Measurements from ENCODE around the gene PLEKHG5.
A peak's percentile ranks its signal among the peaks of the same experiment; 100 is the strongest.

PLEKHG5 gene

GRCh38 chr1:6510493-6510892 lies 19.0 kb upstream of the PLEKHG5 start:
- no peak for DNase-seq (ENCODE audit: low read depth in 2 of 2)

- DNase-seq (ENCODE audit: low read depth in 2 of 2), result no peak
These were observed 18.4 kb upstream of the PLEKHG5 start for GRCh38 chr1:6509919-6510291.

- no peak for DNase-seq (ENCODE audit: low read depth in 2 of 2)
These were observed 17.9 kb upstream of the PLEKHG5 start for GRCh38 chr1:6509220-6509918.

GRCh38 chr1:6508816-6509189 lies 17.3 kb upstream of the PLEKHG5 start:
- DNase-seq (ENCODE audit: low read depth in 2 of 2), result no peak

- DNase-seq (ENCODE audit: low read depth in 2 of 2), result no peak
These were observed 16.8 kb upstream of the PLEKHG5 start for GRCh38 chr1:6508154-6508815.

GRCh38 chr1:6507461-6507911 lies 16.0 kb upstream of the PLEKHG5 start:
- DNase-seq (ENCODE audit: low read depth in 2 of 2), result no peak

- no peak for DNase-seq (ENCODE audit: low read depth in 2 of 2)
These were observed 15.6 kb upstream of the PLEKHG5 start for GRCh38 chr1:6507037-6507428.

- DNase-seq (ENCODE audit: low read depth in 2 of 2), result no peak
These were observed 15.0 kb upstream of the PLEKHG5 start for GRCh38 chr1:6506210-6507036.

GRCh38 chr1:6505367-6506209 lies 14.1 kb upstream of the PLEKHG5 start:
- no peak for DNase-seq (ENCODE audit: low read depth in 2 of 2)

GRCh38 chr1:6504887-6505286 lies 13.4 kb upstream of the PLEKHG5 start:
- DNase-seq (ENCODE audit: low read depth in 2 of 2), result no peak

- DNase-seq (ENCODE audit: low read depth in 2 of 2), result no peak
These were observed 12.6 kb upstream of the PLEKHG5 start for GRCh38 chr1:6503884-6504602.

- DNase-seq (ENCODE audit: low read depth in 2 of 2), result no peak
These were observed 10.8 kb upstream of the PLEKHG5 start for GRCh38 chr1:6502000-6502891.

GRCh38 chr1:6501279-6501813 lies 9.9 kb upstream of the PLEKHG5 start:
- DNase-seq (ENCODE audit: low read depth in 2 of 2), result no peak

GRCh38 chr1:6500544-6501278 lies 9.2 kb upstream of the PLEKHG5 start:
- DNase-seq (ENCODE audit: low read depth in 2 of 2), result no peak

- DNase-seq (ENCODE audit: low read depth in 2 of 2), result no peak
These were observed 7.8 kb upstream of the PLEKHG5 start for GRCh38 chr1:6499296-6499695.

- no peak for DNase-seq (ENCODE audit: low read depth in 2 of 2)
These were observed 7.2 kb upstream of the PLEKHG5 start for GRCh38 chr1:6498576-6499111.

- DNase-seq (ENCODE audit: low read depth in 2 of 2), result no peak
These were observed 6.6 kb upstream of the PLEKHG5 start for GRCh38 chr1:6497867-6498575.

GRCh38 chr1:6497215-6497866 lies 5.9 kb upstream of the PLEKHG5 start:
- DNase-seq (ENCODE audit: low read depth in 2 of 2), result peak in 1 of 2 donors; percentile 44

Data from stimulated activated CD8-positive, alpha-beta memory T cell treated with anti-CD3 and anti-CD28 coated beads, Interleukin-7, amount 100 ng/mL, for 4 hours (primary cell).